SJSA1 (cell line): ENCODE results near the gene ZNF646. TPM values are rescaled to one million over a fixed set of nuclear protein-coding genes. Genes with fewer than 3 reads are reported as not detected.

Experiments
- DNase-seq, 2 experiments: peaks; one replicate each; pipeline ENCODE4 v3.0.0-alpha.2; 2015 to 2020; ENCODE audit warnings: low spot score in 2 of 2, low read depth in 1 of 2
- H3K27ac ChIP-seq: fragments of 250-450 bp; sonication (Bioruptor Pico); 2 replicates; pipeline ENCODE4 v1.5.1; 2020; ENCODE audit warnings: mild to moderate bottlenecking, moderate library complexity
- H3K27me3 ChIP-seq: fragments of 250-450 bp; sonication (Bioruptor Pico); replicated peaks from 2 replicates; pipeline ENCODE4 v1.5.1; 2020; ENCODE audit warnings: mild to moderate bottlenecking, moderate library complexity
- H3K36me3 ChIP-seq: fragments of 250-450 bp; sonication (Bioruptor Pico); 2 replicates; pipeline ENCODE4 v1.5.1; 2020; ENCODE audit warnings: mild to moderate bottlenecking
- H3K4me1 ChIP-seq: fragments of 250-450 bp; sonication (Bioruptor Pico); replicated peaks from 2 replicates; pipeline ENCODE4 v1.6.1; 2021; ENCODE audit warnings: mild to moderate bottlenecking
- H3K4me3 ChIP-seq: fragments of 250-450 bp; sonication (Bioruptor Pico); 2 replicates; pipeline ENCODE4 v1.5.1; 2020; ENCODE audit warnings: mild to moderate bottlenecking
- H3K9me3 ChIP-seq: fragments of 250-450 bp; sonication (Bioruptor Pico); replicated peaks from 2 replicates; pipeline ENCODE4 v1.5.1; 2020; ENCODE audit warnings: mild to moderate bottlenecking
- total RNA-seq: library from RNA; depleted of rRNA; stranded (reverse); fragments of >200 nt; shearing (Covaris generic); gene quantifications from 2 replicates; pipeline ENCODE4 v1.2.3, GENCODE V29; 2014; rRNA removed

Gene ZNF646
- total RNA-seq, 1 experiment from 2014 or later = 13.3 TPM

- no peak for DNase-seq
- no peaks in the 10 kb centered on the region for H3K4me1 ChIP-seq
- no peaks in the 10 kb centered on the region for H3K9me3 ChIP-seq
- no peak overlapping the region for H3K27ac ChIP-seq
- H3K4me3 ChIP-seq = no peak overlapping the region
- no peaks in the 10 kb centered on the region for H3K27me3 ChIP-seq
- peaks cover 32% of the 10 kb centered on the region for H3K36me3 ChIP-seq
Measured at GRCh38 chr16:31131416-31131815, 57.2 kb downstream of the ZNF646 start.

DNA sequence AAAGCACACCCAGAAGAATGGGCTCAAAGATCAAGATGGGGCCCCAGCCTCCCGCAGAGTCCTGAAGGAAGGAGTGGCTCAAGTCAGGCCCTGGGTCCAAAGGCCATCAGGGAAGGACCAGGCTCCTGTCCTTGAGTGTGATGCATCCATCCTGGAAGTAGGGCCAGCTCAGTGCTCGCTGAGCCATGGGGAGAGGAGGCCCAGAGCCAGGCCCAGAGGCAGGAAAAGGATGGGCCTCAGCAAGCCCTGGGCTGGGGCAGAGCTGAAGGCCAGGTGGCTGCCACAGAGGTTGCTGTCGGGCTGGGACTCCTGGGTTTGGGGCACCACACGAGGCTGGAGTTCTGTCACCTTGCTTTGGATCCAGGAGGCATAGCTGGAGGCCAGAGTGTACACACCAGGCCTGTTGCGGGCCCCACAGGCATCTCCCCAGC is 57.6 kb downstream of the ZNF646 start:
- no peak overlapping the region for H3K27ac ChIP-seq
- H3K4me1 ChIP-seq = no peaks in the 10 kb centered on the region
- no peaks in the 10 kb centered on the region for H3K9me3 ChIP-seq
- H3K4me3 ChIP-seq = no peak overlapping the region
- peaks cover 32% of the 10 kb centered on the region for H3K36me3 ChIP-seq
- DNase-seq = no peak
- no peaks in the 10 kb centered on the region for H3K27me3 ChIP-seq

GRCh38 chr16:31132303-31132979 is 58.2 kb downstream of the ZNF646 start:
- Histone ChIP-seq H3K4me3 (no peak overlapping the region), H3K27me3 (no peaks in the 10 kb centered on the region), H3K27ac (no peak overlapping the region), H3K36me3 (peaks cover 26% of the 10 kb centered on the region), H3K4me1 (no peaks in the 10 kb centered on the region), H3K9me3 (no peaks in the 10 kb centered on the region)
- no peak for DNase-seq

- H3K9me3 ChIP-seq = no peaks in the 10 kb centered on the region
- no peak overlapping the region for H3K27ac ChIP-seq
- H3K36me3 ChIP-seq = peaks cover 20% of the 10 kb centered on the region
- H3K4me1 ChIP-seq = no peaks in the 10 kb centered on the region
- no peaks in the 10 kb centered on the region for H3K27me3 ChIP-seq
- no peak for DNase-seq
- no peak overlapping the region for H3K4me3 ChIP-seq
Measured at GRCh38 chr16:31133046-31133501, 58.9 kb downstream of the ZNF646 start.

Other genes with a start within 250 kb of the ZNF646 start
- 52.8 and 58.5 TPM in 2 replicates for gene BCL7C, start 180.3 kb upstream of the ZNF646 start, total RNA-seq
- gene CTF1, start 177.8 kb upstream of the ZNF646 start, total RNA-seq = 1.3 and 3.5 TPM in 2 replicates
- gene FBXL19, start 150.8 kb upstream of the ZNF646 start, total RNA-seq = 7.1 and 8.9 TPM in 2 replicates
- 8.7 and 9.1 TPM in 2 replicates for gene ORAI3, start 125.4 kb upstream of the ZNF646 start, total RNA-seq
- gene SETD1A, start 116.7 kb upstream of the ZNF646 start, total RNA-seq = 0.60 and 2.2 TPM in 2 replicates
- 4.1 and 7.8 TPM in 2 replicates for gene HSD3B7, start 89.2 kb upstream of the ZNF646 start, total RNA-seq
- 0.05 and 0.06 TPM in 2 replicates for gene STX1B, start 63.8 kb upstream of the ZNF646 start, total RNA-seq
- gene STX4, start 40.9 kb upstream of the ZNF646 start, total RNA-seq = 5.2 and 11.8 TPM in 2 replicates
- gene ZNF668, start 182 bp upstream of the ZNF646 start, total RNA-seq = 13.2 and 16.0 TPM in 2 replicates
- 1.9 and 2.6 TPM in 2 replicates for gene PRSS53, start 14.5 kb downstream of the ZNF646 start, total RNA-seq
- 119 and 140 TPM in 2 replicates for gene VKORC1, start 20.4 kb downstream of the ZNF646 start, total RNA-seq
- gene BCKDK, start 34.0 kb downstream of the ZNF646 start, total RNA-seq = 19.1 and 20.8 TPM in 2 replicates
- 32.3 and 45.2 TPM in 2 replicates for gene KAT8, start 43.2 kb downstream of the ZNF646 start, total RNA-seq
- gene PRSS8, start 61.3 kb downstream of the ZNF646 start, total RNA-seq = not detected in 2 replicates
- 0.18 and 0.38 TPM in 2 replicates for gene PRSS36, start 75.6 kb downstream of the ZNF646 start, total RNA-seq
- gene FUS, start 105.7 kb downstream of the ZNF646 start, total RNA-seq = 32.0 and 37.5 TPM in 2 replicates
- gene PYCARD, start 128.3 kb downstream of the ZNF646 start, total RNA-seq = 15.4 and 21.6 TPM in 2 replicates
- not detected in 2 replicates for gene TRIM72, start 139.7 kb downstream of the ZNF646 start, total RNA-seq
- gene PYDC1, start 142.7 kb downstream of the ZNF646 start, total RNA-seq = not detected in 2 replicates
- 0.05 TPM in 1 of 2 replicates, not detected in the other for gene ITGAM, start 185.6 kb downstream of the ZNF646 start, total RNA-seq